GOT3 (cell line): Measurements from ENCODE around the gene FRMD3.
"Not testable (repeated sequence)": the region's sequence is repeated elsewhere in the genome, so short reads cannot be mapped to it uniquely, and the experiment has no call there.

Experiments
- DNase-seq: peaks from one replicate; lab custom pipeline; 2025; ENCODE audit warnings: mixed read lengths; lab: John Stamatoyannopoulos, UW

FRMD3 gene

GRCh38 chr9:83523684-83524083 lies 14.5 kb downstream of the FRMD3 start:
- DNase-seq: no peak

- no peak for DNase-seq
Observed at GRCh38 chr9:83521411-83521810, 16.8 kb downstream of the FRMD3 start.

GRCh38 chr9:83521011-83521410 lies 17.2 kb downstream of the FRMD3 start:
- DNase-seq: no peak

- DNase-seq: no peak
Observed at GRCh38 chr9:83520292-83520691, 17.9 kb downstream of the FRMD3 start.

GRCh38 chr9:83517980-83518379 lies 20.2 kb downstream of the FRMD3 start:
- DNase-seq: not testable (repeated sequence)

GRCh38 chr9:83514767-83515166 lies 23.4 kb downstream of the FRMD3 start:
- no peak for DNase-seq

GRCh38 chr9:83512621-83513020 lies 25.6 kb downstream of the FRMD3 start:
- no peak for DNase-seq

- no peak for DNase-seq
Observed at GRCh38 chr9:83511051-83511450, 27.1 kb downstream of the FRMD3 start.

GRCh38 chr9:83509402-83509801 lies 28.8 kb downstream of the FRMD3 start:
- DNase-seq: no peak

- DNase-seq: no peak
Observed at GRCh38 chr9:83508067-83508466, 30.1 kb downstream of the FRMD3 start.

- no peak for DNase-seq
Observed at GRCh38 chr9:83505282-83505681, 32.9 kb downstream of the FRMD3 start.

GRCh38 chr9:83503866-83504265 lies 34.3 kb downstream of the FRMD3 start:
- DNase-seq: no peak

- no peak for DNase-seq
Observed at GRCh38 chr9:83501565-83501964, 36.6 kb downstream of the FRMD3 start.

GRCh38 chr9:83497441-83497840 lies 40.8 kb downstream of the FRMD3 start:
- DNase-seq: no peak

GRCh38 chr9:83491995-83492394 lies 46.2 kb downstream of the FRMD3 start:
- no peak for DNase-seq

- DNase-seq: no peak
Observed at GRCh38 chr9:83491413-83491812, 46.8 kb downstream of the FRMD3 start.

GRCh38 chr9:83489961-83490360 lies 48.2 kb downstream of the FRMD3 start:
- no peak for DNase-seq

- DNase-seq: no peak
Observed at GRCh38 chr9:83484990-83485389, 53.2 kb downstream of the FRMD3 start.

GRCh38 chr9:83483223-83483622 lies 55.0 kb downstream of the FRMD3 start:
- no peak for DNase-seq

GRCh38 chr9:83479765-83480164 lies 58.4 kb downstream of the FRMD3 start:
- no peak for DNase-seq

- no peak for DNase-seq
Observed at GRCh38 chr9:83477571-83477970, 60.6 kb downstream of the FRMD3 start.

- DNase-seq: no peak
Observed at GRCh38 chr9:83477120-83477519, 61.1 kb downstream of the FRMD3 start.

GRCh38 chr9:83476513-83476912 lies 61.7 kb downstream of the FRMD3 start:
- DNase-seq: no peak

- no peak for DNase-seq
Observed at GRCh38 chr9:83475741-83476140, 62.5 kb downstream of the FRMD3 start.

- no peak for DNase-seq
Observed at GRCh38 chr9:83474631-83475030, 63.6 kb downstream of the FRMD3 start.
